Activated naive CD4-positive, alpha-beta T cell treated with anti-CD3 and anti-CD28 coated beads, Interleukin-2, amount 10 ng/mL, durations not matched to agents 5 hours and 36 hours (primary cell): ENCODE results near the gene FCHO2. TPM values are rescaled to one million over a fixed set of nuclear protein-coding genes. Genes with fewer than 3 reads are reported as not detected.

ENCODE experiments used
- total RNA-seq, 2 experiments: library from RNA; stranded (reverse); gene quantifications; one replicate each; pipeline ENCODE4 v1.2.3, GENCODE V29; 2021

Gene FCHO2, protein sequence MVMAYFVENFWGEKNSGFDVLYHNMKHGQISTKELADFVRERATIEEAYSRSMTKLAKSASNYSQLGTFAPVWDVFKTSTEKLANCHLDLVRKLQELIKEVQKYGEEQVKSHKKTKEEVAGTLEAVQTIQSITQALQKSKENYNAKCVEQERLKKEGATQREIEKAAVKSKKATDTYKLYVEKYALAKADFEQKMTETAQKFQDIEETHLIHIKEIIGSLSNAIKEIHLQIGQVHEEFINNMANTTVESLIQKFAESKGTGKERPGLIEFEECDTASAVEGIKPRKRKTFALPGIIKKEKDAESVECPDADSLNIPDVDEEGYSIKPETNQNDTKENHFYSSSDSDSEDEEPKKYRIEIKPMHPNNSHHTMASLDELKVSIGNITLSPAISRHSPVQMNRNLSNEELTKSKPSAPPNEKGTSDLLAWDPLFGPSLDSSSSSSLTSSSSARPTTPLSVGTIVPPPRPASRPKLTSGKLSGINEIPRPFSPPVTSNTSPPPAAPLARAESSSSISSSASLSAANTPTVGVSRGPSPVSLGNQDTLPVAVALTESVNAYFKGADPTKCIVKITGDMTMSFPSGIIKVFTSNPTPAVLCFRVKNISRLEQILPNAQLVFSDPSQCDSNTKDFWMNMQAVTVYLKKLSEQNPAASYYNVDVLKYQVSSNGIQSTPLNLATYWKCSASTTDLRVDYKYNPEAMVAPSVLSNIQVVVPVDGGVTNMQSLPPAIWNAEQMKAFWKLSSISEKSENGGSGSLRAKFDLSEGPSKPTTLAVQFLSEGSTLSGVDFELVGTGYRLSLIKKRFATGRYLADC
- total RNA-seq: 1 to 10 TPM in 1 of 2 experiments, under 1 TPM in 1; 0.84 to 1.4 TPM

DNA sequence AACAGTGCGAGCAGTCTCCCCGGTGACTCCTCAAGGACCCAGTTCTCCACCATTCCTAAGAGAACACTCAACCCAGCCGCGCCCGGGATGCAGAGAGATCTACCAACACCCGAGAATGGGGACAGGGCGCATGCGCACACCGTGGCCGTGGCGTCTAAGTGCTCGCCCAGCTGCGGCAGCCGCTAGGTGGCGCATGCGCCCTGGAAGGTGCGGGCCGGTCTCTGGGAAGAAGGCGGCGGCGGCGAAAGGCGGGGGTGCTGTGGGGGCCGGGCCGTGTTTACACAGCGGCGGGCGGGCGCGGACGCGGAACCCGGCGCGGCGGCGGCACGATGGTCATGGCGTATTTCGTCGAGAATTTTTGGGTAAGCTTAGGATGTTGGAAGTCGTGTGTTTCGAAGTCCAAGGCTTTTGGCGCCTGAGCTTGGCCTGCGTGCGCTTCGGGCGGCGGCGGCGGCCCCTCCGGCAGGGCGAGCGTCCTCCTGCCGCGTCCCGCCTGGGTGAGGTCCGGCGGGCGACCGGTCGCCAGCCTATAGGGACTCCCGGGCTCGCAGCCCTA lies at the start of gene FCHO2:
TSS of gene FCHO2 (plus strand) at position 274 of the 556 bp plus-strand sequence. CDS start at position 330, 56 bp downstream.

DNA sequence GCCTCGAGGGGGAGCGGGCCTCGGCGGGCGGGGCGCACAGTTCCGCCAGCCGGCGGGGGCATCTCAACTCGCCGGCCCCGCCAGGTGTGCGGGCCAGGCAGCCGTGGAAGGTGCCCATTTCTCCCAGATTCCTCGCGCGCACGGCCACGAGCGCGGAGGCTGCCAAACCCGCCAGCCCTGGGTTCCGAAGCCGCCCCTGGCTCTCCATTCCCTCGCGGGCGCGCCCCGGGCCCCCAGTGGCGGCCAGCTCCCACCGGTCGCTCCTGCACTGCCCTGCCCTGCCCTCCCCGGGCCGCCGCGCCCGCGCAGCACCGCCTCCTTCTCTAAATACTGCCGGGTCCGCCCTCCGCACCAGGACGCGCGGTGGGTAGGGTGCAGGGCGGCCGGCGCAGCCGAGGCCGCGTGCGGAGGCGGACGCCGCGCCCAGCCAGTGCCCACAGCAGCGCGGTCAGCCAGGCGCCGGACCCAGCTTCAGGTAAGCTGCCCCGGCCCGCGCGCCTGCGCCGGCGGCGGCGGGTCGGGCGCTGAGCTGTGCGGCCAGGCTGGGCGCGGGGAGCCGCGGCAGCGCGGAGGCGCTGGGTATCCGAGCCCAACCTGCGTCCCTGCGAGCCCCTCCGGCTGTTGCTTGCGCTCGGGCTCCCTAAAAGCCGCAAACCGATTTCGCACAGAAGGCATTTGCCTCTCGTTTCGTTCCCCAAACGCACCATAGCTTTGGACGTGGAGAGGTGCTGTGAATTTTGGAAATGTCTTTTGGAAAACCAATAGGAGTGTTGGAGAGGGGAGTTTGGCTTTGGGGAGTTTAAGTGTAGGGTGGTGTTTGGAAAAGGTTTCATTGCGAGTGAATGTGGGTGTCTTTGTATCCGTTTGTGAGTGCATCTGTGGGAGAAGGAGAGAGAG lies 164.6 kb downstream of the FCHO2 start, which contains the start of gene TMEM171:
TSS of gene TMEM171 (plus strand) at position 354 of the 897 bp plus-strand sequence. CDS start 2,799 bp downstream, outside the sequence.

Other genes starting within 250 kb of the FCHO2 start
- 10 to 100 TPM; 65.7 to 68.1 TPM for gene TNPO1, start 139.4 kb upstream of the FCHO2 start, total RNA-seq
- not detected for gene TMEM171, start 164.5 kb downstream of the FCHO2 start, total RNA-seq
- gene TMEM174, start 217.2 kb downstream of the FCHO2 start, total RNA-seq: not detected